NOMO-1 treated with DMSO at 0.1 percent for 48 hours (cell line): ENCODE data around the gene KIAA0513.
"Not testable (repeated sequence)": the region's sequence is repeated elsewhere in the genome, so short reads cannot be mapped to it uniquely, and the experiment has no call there.

ENCODE experiments used
- DNase-seq: peaks from one replicate; lab custom pipeline; 2025; ENCODE audit not compliant: unreplicated experiment; lab: John Stamatoyannopoulos, UW

The KIAA0513 gene

GRCh38 chr16:85105475-85105874 is 77.9 kb downstream of the KIAA0513 start:
- no peak for DNase-seq

DNA sequence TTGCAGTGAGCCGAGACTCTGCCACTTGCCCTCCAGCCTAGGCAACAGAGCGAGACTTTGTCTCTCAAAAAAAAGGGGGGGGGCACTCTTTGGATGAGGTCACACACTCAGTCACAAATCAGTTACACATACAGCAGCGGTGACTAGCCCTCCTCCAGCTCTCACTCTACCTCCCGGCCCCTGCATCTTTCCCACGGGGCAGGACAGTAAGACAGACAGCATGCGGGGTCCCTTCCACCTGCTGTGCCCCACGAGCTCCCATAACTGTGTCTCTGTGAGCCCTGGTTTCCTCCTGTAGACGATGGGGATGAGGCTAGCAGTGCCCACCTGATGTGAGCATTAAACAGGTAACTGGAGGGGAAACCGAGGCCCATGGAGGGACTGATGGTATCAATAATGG is 79.5 kb downstream of the KIAA0513 start:
- DNase-seq = no peak

DNA sequence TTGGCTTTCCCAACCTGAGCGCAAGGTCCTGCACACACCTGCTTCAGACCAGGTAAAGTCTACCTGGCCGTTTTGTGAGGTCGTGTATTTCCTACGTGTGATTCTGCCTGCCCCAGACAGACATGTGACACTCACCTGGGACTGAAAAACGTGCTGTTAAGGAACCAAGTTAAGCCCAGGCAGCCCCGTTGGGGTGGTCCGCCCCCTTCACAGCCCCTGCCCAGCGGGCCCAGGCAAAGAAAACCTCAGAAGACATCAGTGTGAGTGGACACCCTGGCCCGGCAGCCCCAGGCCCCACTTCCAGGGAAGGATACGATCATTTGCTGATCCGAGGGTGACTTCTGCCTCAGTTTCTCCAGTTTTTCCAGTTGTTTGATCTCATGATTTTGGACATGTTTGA is 79.9 kb downstream of the KIAA0513 start:
- DNase-seq = no peak

DNA sequence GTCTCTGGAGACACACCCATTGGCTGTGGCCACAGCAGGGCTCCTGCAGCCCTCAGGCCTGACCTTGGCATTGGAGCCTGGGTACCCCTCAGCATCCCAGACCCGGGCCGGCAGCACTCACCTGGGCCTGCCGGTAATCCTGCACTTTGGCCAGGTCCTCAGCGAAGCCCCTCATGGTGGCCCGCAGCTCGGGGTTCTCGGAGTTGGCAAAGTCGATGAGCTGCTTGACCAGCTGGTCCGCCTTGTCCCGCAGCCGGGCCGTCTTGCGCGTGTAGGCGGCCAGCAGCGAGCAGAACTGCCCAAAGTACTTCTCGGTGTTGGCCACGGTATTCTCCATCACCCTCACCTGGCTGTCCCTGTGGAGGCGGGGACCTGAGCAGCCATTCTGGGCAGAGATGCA is 82.5 kb downstream of the KIAA0513 start:
- DNase-seq = no peak

DNA sequence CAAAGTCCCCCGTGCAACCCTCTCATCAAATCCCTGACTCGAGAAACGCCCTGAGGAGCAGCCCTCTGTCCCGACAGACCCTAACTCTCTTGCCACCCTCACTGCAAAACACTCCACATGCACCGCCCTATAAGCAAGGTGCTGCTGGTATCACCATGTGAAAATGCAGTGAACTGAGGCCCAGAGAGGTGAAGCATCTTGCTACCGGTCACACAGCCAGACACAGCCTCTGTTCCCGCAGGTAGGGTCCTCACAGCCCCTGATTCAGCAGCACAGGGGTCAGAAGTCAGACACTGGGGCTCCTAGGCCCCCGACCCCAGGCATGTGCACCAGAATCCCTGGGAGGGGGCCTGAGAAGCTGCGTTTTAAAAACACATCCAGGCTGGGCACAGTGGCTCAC is 83.6 kb downstream of the KIAA0513 start:
- DNase-seq = no peak

- DNase-seq = no peak
Observed at GRCh38 chr16:85112364-85112763, 84.8 kb downstream of the KIAA0513 start, which contains the start of gene CIBAR2. Gene CIBAR2, minus strand, starts transcription at chr16:85112472. Its CDS starts 120 bp downstream, at chr16:85112352.

GRCh38 chr16:85113168-85113733 is 85.7 kb downstream of the KIAA0513 start:
- DNase-seq = no peak

- no peak for DNase-seq
Observed at GRCh38 chr16:85113913-85114312, 86.3 kb downstream of the KIAA0513 start.

DNA sequence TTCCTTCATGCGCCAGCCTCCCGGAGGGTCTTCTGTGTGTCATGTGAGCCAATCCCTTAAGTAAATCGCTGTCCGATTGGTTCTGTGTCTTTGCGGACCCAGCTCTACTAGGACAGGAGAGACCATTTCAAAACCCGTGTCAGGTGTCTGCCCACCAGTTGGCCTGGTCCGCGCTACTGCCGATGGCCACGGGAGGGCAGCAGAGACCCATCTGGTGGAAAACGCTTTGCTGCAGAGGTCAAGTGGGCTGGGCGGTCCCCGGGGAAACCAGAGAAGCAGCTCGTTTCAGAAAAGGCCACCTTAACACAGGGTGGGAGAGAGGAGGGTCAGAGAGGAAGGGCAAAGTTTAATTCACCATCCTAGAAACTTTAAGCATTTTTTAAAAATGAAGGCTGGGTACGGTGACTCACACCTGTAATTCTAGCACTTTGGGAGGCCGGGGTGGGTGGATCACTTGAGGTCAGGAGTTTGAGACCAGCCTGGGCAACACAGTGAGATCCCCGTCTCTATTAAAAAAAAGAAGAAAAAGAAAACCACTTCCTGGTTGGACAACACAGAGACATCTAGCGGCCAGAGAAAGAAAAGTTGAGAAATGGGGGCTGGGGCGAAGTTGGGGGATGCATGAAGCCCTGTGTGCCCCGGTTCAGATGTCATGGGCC is 87.4 kb downstream of the KIAA0513 start:
- peak; percentile 74 for DNase-seq

DNA sequence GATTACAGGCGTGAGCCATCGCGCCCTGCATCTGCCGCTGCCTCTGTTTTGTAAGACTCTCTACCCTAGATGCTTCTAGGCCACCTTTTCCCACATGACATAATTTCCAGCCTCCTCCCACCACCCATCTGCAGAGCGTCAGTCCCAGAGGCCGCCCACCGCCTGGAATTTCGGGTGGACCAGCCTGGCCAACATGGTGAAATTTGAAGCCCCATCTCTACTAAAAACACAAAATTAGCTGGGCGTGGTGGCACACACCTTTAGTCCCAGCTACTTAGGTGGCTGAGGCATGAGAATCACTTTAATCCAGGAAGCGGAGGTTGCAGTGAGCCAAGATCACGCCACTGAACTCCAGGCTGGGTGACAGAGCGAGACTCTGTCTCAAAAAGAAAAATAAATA is 89.8 kb downstream of the KIAA0513 start:
- DNase-seq = no peak

DNA sequence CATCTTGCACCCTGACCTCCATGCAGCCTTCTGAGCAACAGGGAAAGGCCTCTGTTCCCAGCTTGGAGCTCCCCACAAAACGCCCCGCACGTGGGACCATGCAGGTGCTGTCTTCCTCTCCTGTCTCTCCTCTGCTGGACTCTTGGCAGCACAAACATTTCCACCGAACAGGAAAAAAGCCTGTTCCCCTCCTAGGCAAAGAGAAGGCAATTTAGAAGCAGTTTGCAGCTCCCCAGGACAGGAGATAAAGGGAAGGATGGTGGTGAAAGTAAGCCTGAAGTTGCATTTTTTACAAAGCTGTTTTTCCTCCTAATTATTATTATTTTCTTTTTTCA is 92.4 kb downstream of the KIAA0513 start:
- no peak for DNase-seq

DNA sequence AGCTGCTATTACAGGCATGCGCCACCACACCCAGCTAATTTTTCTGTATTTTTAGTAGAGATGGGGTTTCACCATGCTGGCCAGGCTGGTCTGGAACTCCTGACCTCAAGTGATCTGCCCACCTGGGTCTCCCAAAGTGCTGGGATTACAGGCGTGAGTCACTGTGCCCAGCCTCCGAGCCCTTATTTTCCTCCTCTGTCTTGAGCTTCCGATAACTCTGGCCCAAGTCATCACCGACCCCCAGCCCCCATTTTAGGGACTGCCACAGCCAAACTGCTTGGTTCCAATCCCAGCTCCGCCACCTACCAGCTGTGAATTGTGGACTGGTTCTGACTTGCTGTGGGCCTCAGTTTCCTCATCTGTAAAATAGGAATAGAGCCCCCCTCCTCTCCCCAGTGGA is 95.8 kb downstream of the KIAA0513 start:
- DNase-seq = not testable (repeated sequence)

DNA sequence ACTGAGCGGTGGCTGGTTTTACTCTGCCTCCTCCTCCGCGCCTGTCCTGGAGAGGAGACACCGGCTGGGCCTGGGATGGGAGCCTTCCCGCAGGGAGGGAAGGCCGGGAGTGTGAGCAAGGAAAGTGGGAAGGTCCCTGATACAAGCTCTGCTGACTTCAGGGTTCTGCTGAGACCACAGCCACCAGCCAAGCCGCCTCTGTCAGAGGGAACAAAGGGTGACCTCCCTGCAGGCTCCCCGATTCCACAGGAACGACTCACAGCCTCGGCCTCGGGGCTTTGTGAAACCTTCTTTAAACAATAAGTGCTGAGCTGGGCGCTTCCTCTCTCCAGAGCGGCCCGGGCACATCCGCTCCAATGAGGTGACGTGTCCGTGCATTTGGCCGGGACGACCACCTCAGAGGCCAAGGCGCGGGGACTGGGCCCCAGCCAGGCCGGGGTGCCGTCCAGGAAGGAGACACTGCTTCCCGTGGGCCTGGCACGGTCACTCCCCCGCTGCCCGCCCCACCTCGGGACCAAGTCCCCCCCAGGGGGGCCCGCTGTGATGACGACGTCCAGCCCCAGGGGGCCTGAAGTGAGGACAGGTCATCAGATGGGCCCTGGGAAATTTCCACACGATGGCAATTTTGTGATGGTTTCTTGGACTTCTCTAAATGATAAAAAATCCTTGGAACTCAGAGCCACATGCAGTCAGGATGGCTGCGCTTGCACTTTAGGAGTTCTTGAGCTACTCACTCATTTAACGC is 96.5 kb downstream of the KIAA0513 start:
- DNase-seq = no peak

DNA sequence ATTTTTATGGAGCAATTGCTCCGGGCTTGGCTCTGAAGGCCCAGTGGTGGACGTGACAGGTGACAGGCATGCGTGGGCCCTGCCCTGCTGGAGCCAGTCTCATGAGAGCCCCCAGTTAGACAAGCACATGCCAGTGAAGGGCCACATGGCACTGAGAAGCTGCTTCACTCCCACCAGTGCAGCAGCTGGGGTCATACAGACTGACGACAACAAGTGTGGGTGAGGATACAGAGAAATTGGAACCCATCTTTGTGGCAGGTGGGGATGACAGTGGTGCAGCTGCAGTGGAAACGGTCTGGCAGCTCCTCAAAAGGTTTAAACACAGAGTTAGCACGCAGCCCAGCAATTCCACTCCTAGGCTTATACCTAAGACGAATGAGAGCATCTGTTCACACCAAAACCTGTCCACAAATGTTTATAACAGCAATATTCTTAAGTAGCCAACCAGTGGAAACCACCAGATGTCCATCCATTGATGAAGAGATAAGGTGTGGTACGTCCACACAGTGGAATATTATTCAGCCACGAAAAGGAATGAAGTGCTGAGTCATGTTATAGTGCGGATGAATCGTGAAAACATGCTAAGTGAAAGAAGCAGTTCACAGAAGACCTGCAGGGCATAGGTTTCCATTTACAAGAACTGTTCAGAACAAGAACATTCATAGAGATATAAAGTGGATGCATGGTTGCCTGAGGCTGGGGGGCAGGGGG is 97.2 kb downstream of the KIAA0513 start:
- DNase-seq = no peak

DNA sequence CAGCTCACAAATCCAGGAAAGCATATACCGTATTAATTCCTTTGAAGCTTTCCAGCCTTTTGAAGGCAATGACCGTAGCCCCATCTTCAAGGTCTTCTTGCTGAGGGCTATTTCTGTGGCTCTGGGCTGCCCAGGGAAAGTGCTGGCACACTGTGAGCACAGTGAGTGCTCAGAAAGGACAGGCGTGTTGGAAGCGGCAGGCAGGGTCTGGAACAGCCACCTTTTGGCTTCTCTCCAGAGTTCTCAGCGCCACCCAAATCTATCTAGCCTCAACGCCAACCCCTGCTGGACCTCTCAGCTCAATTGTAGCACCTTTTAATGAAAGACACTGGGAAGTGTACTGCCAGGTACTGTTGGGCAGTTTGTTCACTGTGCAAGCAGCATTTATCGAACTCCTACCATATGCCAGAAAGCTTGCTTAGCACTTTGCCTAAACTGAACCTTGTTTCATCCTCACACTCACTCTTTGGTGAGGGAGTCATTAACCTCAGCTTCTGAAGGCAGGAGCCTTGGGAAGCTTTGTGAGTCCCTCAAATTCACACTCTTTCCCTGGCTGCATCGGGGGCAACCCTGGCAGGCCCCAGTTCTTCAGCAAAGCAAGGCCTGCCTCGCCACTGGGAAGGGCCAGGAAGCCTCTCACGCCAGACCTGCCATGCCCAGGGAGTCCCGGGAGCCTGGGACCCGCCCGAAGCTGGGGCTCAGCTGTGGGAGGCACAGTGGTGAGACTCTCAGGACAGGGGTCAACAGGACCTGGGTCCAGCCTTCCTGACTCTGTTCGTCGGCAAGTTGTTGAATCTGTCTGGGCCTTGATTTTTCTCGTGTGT is 98.2 kb downstream of the KIAA0513 start:
- no peak for DNase-seq

DNA sequence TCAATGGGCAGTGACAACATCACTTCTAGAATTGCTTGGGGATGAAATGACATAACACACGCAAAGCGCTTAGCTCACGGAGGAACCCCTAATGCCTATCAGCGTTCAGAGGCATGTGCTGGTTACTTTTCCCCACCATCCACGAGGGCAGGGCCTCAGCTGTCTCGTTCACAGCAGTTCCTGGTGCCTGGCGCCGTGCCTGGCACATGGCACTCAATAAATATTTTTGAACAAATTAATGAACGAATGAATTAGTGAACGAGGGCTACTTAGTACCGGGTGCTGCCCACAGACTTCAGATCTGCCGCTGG is 98.8 kb downstream of the KIAA0513 start:
- no peak for DNase-seq

- no peak for DNase-seq
Observed at GRCh38 chr16:85126705-85127378, 99.2 kb downstream of the KIAA0513 start.

DNA sequence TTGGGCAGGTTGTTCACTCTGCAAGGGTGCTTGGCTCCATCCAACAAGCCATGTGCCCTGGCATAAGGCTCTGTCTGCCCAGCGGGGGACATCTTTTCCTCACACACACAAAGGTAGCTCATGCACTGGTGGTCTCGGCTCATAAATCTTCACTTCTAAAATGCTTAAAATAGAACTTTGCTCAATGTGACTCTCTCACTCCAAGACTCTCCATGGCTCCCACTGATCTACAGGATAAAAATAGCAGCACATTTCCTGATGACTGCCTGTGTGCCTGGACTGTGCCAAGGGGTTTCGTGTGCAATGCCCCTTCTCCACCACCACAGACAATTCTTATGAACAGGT is 99.8 kb downstream of the KIAA0513 start:
- DNase-seq = no peak

GRCh38 chr16:85128079-85128837 is 100.7 kb downstream of the KIAA0513 start:
- DNase-seq = no peak
